Kidney capillary endothelial cell (primary cell): Measurements from ENCODE around the gene UVRAG.
A peak's percentile ranks its signal among the peaks of the same experiment; 100 is the strongest.

Source experiments
- DNase-seq: peaks from one replicate; pipeline ENCODE4 v3.0.0-alpha.2; 2018; ENCODE audit warnings: low spot score

Gene UVRAG

DNA sequence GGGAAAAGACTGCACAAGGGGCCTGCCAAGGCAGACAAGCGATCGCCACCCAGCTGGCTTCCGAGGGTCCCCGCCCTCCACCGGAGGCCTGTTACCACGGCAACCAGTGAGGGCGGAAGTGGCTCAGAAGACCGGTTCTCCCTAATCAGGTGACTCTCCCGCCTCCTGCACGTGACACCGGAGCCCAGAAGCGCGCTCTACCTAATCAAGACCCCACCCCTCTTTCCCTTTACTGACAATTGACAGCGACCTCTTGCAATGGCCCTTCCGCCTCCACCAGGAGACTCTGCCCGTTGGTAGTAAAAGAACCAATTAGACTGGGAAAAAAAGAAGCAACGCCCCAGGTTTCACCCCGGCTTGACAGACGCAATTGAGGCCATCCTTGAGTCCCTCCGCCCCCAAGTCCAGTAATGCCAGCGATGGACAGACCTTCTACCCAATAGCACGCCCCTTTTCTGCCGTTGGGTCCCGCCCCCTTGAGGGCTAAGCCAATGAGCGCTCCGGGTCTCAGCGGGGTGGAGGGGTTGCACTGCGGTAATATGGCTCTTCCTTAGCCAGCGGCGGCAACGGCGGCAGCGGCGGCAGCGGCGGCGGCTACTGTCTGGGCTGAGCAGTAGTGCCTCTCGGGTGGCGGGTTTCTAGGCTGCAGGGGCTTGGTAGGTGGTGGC, at the start of gene UVRAG:
TSS of gene UVRAG (plus strand) at position 534 of the 668 bp plus-strand sequence. CDS start 198 bp downstream, outside the sequence.
- DNase-seq: peak; percentile 99

DNA sequence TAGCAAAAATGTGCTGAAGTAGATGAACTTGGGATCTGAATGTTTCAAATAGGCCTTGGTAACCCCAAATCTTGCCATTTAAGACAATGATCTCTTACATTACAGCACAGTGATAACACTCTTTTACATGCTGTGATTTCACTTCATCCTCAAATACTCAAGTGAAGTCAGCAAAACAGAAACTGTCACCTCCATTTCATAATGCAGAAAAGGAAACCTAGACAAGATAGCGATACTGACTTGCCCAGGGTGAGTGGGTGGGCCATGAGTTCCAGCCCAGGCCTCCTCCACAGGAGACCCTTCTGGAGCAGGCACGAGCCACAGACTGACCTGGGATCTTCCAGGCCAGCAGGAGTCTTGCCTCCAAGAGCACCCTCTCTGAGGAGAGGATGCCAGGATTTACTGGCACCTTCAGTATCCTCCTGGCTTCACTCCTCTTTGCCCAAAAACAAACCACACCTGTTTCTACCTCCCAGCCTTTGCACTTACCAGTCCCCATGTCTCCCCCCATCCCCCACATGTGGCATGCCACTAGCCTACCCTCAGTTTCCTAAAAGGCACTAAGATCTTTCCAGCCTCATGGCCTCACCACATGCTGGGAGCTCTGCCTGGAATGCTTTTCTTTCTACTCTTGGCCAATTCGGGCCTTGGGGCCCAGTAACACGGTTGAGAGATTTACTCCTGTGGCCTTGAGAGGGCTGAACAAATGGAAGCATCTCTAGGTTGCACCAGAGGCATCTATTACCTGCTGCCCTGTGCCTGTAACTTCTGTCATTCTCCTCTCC, 48.4 kb upstream of the UVRAG start:
- DNase-seq: no peak

DNA sequence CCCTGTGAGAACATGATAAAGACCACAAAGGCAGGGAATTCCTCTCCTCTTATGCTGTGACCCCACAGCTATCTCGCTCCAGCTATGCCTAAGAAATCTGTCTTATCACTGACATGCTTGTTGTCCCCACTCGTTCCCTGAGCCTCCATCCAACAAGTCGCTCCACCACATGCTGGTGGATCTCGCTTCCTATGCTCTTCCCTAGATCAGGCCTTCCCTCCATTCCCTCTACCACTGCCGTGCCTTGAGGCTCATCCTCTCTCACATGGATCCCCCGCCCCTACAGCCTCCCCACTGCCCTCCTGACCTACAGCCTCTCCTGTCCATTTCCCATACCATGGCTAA, 47.8 kb upstream of the UVRAG start:
- DNase-seq: no peak

DNA sequence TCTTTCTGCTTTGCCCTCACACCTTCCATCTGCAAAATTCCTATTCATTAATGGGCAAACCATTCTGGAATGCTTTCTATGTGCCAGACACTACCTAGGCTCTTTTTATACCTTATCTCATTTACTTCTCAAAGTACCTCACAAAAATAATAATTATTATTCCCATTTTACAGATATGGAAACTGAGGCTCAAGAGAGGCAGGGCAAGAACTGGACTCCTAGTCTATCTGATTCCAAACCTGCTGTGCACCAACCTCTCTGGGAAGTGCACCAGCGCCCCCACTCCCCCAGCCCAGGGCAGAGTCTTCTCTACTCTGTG, 47.3 kb upstream of the UVRAG start:
- DNase-seq: no peak

DNA sequence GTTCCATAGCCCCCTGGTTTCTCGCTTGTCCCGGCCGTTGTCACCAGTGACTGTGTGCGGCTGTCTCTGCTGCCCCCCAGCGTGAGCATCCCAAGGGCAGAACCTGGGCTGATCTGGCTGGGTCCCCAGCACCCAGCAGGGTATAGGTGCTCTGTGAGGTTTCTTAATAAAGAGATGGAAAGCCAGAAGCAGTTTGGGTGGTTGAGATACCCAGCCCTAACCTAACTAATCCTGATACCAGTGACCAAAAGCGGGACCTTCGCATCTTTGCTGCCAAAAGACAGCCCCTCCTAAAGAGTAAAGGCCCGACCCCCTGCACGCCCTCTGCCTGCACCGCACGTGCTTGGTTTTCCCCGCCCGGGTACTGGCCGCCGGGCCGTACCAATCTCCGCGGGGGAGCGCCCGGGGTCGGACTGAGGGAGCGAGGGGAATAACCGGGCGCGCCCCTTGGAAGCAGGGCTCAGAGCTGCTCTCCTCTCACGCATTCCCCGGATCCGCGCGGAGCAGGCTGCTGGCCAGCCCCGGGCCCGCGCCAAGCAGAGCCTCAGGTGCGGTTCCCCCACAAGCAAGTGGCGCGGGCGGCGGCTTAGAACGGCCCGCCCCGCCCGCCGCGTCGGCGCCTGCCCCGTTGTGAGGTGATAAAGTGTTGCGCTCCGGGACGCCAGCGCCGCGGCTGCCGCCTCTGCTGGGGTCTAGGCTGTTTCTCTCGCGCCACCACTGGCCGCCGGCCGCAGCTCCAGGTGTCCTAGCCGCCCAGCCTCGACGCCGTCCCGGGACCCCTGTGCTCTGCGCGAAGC, 46.7 kb upstream of the UVRAG start, which contains the start of gene DGAT2:
TSS of gene DGAT2 (plus strand) at position 667 of the 797 bp plus-strand sequence. CDS start 214 bp downstream, outside the sequence.
- peak; percentile 53 for DNase-seq

DNA sequence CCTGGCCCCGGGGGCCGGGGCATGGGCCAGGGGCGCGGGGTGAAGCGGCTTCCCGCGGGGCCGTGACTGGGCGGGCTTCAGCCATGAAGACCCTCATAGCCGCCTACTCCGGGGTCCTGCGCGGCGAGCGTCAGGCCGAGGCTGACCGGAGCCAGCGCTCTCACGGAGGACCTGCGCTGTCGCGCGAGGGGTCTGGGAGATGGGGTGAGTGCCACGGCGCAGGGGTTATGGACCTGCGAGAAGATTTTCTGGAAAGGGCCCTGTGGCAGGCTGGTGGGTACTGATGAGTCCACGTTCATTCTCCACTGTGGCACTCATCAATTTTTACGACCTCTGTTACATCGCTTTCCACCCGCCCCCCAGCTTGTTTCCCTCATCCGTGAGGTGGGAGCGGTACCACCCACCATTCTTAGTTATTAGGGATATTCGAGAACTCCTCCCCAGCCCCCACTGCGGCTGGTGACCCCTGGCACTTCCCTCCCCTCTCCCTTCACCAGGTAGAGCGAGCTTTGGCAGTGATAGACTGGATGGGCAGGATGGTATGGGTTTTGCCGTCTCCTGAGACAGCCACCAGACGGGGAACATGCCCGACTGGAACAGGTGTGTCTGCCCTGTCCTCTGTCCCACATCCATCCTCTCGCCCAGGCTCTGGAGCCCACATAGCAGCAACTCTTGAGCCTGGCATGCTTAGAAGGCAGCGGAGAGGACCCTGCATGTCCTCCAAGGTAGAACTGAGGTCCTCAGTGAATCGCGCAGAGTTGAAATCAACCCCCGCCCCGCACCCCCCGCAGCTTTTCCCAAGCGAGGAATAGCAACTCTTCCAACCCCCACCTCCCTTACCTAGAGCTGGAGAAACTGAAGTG, 45.9 kb upstream of the UVRAG start:
- no peak for DNase-seq

DNA sequence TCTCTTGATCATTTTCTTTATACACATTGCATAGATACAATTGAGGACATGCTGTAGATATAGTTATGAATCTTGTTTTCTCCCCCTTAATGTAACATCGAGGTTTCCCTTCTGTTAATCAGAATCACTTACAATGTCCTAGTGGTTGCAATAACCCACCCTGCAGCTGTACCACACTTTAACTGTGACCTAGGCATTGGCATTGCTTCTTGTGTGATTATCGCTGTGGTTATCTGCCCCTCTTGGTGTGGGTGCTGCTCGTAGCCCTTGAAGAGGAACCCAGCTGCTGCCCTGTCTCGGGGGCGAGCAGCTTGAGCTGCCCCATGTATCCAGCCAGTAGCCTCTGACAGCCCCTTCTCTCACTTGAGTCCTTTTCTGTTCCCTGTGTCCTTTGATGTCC, 44.9 kb upstream of the UVRAG start:
- no peak for DNase-seq

DNA sequence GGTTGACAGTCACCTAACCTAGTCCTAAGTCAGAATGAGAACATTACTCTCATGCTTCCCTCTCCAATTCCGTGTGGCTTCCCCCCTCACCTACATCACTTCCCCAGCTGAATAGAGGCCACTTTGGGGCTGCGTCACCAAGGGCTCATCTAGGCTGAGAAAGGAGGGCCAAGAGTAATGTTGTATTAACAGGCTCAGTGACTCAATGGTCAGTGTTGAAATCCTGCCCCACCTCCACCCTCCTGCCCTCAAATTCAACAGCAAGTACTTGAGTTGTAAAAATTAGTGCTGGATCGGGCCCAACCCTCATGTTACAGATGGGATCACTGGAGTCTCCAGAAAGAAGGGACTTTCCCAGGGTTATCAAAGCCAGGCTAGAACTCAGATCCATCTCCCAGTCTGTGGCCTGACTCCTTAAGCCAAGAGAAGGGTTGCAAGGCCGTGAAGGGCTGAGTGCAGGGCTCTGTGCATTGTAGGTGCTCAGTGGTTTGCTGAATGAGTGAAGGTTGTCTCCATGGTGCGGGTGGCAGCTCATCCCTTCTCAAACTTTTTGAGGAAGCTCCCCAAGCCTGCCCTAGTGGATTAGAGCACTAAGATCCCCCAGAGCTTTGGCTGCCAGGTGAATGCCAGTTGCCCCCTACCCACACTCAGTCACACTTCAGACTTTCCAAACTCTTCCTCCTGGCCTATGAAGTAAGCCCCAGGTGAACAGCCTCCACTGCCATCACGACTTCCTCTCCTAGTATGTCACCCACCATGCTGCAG, 43.2 kb upstream of the UVRAG start:
- DNase-seq: no peak

DNA sequence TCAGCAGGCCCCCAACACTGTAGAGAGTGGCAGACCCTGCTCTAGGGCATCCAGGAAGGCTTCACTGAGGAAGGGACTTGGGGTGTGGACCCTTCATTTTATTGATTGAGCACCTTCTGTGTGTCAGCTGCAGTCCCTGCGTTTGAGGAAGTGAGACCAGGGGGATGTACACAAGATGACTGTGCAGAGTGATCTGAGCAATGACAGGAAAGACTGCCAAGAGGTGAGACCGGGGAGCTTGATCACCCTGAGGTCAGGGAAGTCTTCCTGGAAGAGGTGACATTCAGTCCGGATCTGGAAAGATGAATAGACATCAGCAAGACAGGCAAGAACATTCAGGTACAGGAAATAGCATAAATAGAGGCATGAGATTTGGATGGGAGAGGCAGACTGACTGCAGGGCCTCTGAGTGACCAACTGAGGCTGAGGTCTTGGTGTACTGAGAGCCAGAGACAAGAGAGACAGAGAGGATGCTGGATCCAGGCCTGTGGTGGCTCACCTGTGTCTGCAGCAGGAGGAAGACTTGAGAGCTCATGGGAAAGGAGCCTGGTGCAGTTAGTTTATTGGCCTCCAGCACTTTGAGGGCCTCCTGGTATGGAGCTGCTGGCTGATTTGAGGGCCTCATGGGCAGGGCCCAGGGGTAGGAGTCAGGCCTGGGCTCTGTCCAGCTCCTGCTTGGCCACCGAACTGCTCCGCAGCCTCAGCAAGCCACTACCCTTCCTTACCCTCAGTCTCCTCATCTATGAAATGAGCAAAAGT, 41.2 kb upstream of the UVRAG start:
- DNase-seq: no peak

DNA sequence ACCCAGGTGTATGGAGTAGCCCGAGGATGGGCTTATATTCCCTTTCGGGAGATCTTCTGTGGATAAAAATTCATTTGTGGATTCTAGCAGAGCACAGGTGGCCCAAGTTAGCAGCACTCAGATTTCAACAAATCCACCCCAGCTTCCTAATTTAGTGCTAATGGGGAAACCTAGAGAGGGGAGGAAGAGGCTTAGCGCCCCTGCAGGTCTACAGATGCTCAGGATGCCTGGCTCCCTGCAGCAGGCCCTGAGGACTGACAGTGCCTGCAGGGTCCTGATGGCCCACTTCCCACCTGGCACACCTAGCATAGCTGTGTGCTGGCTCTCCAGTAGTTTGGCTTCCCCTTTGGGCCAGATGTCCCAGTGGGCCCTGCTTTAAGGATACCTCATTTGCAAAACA, 40.0 kb upstream of the UVRAG start:
- no peak for DNase-seq

DNA sequence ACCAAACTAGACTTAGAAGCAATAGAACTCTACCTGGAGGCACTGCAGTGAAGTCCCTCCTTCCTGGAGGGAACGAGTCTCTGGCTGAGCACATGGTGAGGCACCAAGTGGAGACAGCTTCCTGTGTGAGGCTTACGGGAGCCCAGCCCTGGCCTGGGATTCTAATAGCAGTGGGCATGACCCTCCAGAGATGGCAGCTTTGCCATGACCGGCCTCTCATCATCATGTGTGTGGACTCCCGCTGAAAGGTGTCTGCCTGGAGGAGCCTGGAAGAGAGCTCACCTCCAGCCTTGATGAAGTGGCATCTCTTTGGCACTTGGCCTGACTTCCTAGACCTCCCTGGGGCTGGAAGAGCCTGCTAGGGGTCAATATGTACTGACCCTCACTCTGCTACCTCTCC, 38.5 kb upstream of the UVRAG start:
- no peak for DNase-seq

DNA sequence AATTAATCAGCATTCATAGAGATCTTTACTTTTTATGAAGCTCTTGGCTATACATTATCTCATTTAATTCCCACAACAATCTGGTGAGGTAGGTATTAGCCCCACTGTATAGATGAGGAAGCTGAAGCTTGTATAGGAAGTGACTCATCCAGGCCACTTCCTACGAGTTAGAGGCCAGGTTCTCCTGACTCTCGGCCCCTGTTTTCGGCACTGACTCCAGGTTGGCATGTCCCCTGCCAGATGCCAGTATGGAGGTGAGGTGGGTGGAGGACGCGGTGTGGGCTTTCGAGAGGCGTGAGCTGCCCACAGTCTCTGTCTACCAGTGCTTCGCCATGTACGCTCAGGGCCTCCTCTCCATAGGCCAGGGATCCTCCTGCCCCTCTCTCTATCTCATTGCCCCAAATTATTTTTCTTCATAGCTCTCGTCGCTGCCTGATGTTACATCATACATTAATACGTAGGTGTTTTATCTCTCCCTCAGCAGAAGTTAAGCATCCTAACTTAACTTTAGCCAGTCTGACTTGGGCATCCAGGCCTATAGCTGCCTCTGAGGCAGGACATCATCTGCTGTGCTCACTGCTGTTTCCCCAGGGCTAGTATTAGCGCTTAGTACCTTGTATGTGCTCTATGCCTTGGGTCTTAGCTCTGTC, 37.4 kb upstream of the UVRAG start:
- peak; percentile 41 for DNase-seq

DNA sequence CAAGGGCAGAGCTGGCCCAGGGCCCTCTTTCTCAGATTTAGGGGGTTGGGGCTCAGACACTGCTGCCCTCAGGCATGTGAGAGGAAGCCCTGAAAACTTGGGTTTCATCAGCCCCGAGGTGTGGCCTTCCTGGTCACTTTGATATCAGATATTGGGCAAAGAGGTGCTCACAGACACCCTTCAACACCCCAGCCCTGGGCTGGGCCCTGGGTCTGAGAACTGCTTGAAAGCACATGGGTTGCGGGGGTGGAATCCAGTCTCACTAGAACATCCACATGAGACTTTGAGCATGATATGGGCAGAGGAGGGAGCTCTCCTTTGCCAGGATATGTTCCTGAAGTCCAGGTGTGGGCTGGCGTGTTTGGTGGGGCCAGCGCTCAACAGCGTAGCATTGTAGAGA, 36.0 kb upstream of the UVRAG start:
- DNase-seq: no peak

DNA sequence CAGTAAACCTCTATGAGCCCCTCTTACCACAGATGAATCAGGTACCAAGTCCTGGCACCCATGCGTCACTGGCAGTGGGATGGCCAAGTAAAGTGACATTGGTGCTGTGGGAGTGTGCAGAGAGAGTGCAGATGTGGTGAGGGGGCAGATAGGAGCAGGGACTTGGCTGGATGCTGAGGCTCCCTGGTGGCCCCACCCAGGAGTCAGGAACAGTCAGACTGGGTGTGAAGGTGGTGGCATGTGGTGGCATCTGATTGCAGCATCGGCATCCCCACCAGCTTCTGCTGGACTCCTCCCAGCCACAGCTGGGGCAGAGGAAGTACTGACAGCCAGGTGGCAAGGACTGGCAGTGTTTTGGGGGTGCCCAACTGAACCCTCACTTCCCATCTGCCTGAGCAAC, 35.0 kb upstream of the UVRAG start:
- DNase-seq: no peak

DNA sequence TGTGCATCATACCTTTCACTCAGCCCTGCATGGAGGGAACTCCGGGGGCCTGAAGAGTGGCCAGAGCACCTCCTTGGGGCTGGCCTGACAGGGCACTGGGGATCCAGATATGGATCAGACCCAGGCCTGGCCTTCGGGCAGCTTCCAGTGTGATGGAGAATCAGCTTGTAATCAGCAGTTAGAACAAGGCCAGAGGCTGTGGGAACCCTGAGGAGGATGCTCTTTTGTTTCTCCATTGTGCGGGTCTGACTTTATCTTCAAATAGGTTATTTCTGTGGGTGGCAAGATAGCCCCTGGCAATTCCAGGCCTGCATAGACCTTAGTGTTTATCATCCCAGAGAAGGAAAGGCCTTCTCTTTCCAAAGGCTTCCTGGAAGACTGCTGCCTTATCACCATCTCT, 34.1 kb upstream of the UVRAG start:
- DNase-seq: no peak

DNA sequence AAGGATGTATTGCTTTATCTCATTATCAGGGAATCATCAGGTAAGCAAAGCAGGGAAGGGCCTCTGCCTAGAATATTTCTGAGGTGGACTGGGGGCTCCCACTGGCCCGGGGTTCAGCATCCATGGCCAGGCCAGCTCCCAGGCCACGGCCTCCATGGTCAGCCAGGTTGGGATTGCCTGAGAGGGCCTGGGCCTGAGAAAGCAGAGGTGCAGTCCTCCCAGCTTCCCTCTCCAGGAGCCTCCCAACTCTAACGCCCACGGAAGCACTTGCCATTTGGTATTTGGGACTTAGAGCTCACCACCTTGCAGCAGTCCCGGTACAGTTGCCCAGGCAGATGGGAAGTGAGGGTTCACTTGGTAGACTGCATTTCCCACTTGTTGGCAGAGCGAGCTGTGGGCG, 33.7 kb upstream of the UVRAG start:
- no peak for DNase-seq

DNA sequence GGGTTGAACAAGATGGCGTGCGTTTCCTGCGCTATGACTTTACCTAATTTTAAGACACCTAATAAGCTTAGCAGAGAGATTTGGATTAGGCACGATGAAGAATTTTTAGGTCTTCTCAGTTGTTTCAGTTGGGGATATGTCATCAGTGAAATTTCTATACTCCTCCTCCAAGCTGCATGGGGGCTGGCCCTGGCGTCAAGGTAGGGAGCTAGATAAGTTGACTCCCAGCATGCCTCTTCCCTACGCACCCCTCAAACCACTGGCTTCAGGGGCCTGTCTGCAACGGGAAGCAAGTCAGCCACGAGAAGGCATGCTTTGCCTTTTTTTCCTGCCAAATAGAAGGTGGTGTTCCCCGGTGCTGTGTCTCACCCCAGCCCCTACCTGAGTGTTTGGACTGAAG, 33.2 kb upstream of the UVRAG start:
- no peak for DNase-seq

DNA sequence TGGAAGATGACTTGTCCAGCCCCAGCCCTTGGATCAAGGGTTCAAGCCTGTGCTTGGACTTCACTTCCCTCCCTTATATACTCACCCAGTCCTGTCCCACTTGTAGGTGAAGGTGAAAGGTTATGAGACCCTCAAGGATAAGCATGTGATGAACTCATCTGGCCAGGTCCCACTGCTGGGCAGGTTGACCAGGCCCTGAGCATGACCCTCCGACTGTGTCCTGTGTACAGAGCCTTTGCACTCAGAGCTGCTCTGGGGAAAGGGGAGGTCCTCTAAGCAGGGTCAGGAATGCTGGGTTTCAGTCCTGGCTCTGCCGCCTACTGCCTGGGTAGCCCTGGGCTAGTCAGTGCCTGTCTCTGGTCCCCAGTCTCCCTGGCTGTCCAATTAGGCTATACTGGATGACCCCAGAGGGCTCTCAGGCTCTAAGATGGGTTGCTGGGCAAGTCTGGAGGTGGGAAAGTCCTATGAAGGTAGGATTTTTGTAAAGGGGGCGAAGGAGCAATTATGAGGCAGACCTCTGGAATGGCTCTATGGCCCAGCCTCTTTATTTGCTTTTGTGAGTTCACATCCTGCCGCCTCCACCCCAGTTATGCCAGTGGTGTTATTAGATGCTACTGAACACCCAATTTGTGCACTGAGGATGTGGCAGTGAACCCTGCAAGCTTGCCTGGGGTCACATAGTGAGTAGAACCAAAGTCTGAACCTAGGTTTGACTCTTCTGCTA, 32.3 kb upstream of the UVRAG start:
- no peak for DNase-seq

DNA sequence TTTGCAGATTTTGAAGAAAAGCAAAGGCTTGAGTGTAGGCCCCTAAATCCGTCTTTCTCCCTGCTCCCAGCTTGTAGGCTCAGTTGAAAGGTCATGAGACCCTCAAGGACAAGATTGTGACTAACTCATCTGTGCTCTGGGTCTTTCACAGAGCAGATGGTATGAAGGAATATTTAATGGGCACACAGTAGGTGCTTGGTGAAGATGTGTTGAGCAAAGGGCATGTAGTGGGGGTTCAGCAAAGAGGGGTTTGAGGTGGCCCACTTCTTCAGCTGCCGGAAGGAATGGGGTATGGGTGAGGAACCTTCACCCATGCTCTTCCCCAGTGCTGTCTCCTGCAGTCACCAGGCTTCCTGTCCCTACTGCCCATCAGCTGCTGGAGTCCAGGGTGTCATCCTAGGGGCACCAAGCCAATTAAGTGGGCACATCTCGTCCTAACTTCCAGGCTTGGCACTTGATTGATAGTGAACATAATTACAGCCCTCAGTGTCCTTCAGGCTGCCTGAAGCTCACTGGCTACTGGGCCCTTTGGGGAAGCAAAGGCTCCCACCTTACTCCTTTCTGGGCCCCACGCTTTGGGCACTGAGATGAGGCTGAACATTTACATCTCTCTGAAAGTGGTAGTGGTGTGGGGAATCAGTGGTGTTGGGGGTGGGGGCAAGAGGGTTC, 31.5 kb upstream of the UVRAG start:
- DNase-seq: no peak
